PFSK-1 (cell line): ENCODE results near the gene POMC.

ENCODE experiments used
- FOXP2 ChIP-seq: optimal IDR thresholded peaks from 2 replicates; pipeline ENCODE3; 2011; ENCODE audit warnings: borderline replicate concordance, control low read depth, inconsistent platforms; ENCODE audit not compliant: insufficient read depth; ENCODE audit errors: extremely low read length, extremely low read depth
- POLR2AphosphoS5 ChIP-seq: IDR thresholded peaks from 2 replicates; pipeline ENCODE4 v1.6.1; 2012; ENCODE audit warnings: low read depth, mild to moderate bottlenecking, control low read depth, low read length, moderate library complexity
- REST ChIP-seq, 2 experiments: IDR thresholded peaks; 2 replicates each; pipeline versions ENCODE4 v1.6.1 to v1.8.0; 2011 to 2012; ENCODE audit warnings: low read depth in 2 of 2, low read length in 2 of 2, control low read depth in 1 of 2, inconsistent platforms in 1 of 2, mild to moderate bottlenecking in 1 of 2, moderate library complexity in 1 of 2; ENCODE audit not compliant: insufficient read depth in 1 of 2
- SIN3A ChIP-seq: IDR thresholded peaks from 2 replicates; pipeline ENCODE4 v1.6.1; 2012; ENCODE audit warnings: mild to moderate bottlenecking, low read length, moderate library complexity, borderline replicate concordance; ENCODE audit not compliant: insufficient read depth
- TAF1 ChIP-seq: IDR thresholded peaks from 2 replicates; pipeline ENCODE4 v1.6.1; 2012; ENCODE audit warnings: low read length, control low read depth, borderline replicate concordance; ENCODE audit not compliant: insufficient read depth

- peak in 1 of 2 experiments; percentile 68; a peak in 2 of 4 replicates for TF ChIP-seq REST (IDR thresholded peaks at IDR 0.05; ENCODE audit: insufficient read depth in 1 of 2, low read depth in 2 of 2, low read length in 2 of 2)
- no peak for TF ChIP-seq POLR2AphosphoS5
- TF ChIP-seq FOXP2, result no peak
- no peak for TF ChIP-seq TAF1
- no peak for TF ChIP-seq SIN3A
Measured at GRCh38 chr2:25115902-25116301, 52.5 kb downstream of the POMC start.
